ENCODE results near the gene SAPCD2.

The SAPCD2 gene

DNA sequence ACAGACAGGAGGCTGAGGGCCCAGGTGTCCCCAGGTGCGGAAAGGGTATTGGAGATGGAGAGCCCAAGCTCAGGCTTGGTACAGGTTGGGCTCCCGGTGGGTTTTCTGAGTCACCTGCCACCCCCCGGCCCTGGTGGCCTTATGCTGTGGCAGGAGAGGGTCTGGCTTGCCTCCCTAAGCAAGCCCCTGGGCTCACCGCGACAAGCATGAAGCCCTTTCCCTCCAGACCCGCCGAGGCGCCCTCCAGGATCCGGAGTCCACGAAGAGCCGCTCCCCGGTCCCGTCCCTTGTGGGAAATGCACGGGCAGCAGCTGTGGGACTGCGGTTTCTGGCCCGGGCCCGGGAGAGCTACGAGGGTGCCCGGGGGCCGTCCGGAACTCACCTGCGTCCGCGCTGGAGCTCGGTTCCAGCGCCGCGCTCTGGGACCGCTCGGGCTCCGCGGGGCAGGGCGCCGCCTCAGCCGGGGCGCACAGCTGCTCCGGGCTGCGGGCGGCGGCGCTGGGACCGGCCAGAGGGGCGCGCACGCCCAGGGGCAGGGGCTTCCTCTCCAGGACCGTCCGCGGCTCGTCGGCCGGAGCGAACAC lies 757 bp downstream of the SAPCD2 start:
- TF ChIP-seq ZFX (IDR thresholded peaks at IDR 0.05): no peak
- TF ChIP-seq, protein P1, sequence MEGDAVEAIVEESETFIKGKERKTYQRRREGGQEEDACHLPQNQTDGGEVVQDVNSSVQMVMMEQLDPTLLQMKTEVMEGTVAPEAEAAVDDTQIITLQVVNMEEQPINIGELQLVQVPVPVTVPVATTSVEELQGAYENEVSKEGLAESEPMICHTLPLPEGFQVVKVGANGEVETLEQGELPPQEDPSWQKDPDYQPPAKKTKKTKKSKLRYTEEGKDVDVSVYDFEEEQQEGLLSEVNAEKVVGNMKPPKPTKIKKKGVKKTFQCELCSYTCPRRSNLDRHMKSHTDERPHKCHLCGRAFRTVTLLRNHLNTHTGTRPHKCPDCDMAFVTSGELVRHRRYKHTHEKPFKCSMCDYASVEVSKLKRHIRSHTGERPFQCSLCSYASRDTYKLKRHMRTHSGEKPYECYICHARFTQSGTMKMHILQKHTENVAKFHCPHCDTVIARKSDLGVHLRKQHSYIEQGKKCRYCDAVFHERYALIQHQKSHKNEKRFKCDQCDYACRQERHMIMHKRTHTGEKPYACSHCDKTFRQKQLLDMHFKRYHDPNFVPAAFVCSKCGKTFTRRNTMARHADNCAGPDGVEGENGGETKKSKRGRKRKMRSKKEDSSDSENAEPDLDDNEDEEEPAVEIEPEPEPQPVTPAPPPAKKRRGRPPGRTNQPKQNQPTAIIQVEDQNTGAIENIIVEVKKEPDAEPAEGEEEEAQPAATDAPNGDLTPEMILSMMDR (conservative IDR thresholded peaks at IDR 0.05): no peak
- peak overlapping the region; percentile 82 for H3K27ac ChIP-seq

DNA sequence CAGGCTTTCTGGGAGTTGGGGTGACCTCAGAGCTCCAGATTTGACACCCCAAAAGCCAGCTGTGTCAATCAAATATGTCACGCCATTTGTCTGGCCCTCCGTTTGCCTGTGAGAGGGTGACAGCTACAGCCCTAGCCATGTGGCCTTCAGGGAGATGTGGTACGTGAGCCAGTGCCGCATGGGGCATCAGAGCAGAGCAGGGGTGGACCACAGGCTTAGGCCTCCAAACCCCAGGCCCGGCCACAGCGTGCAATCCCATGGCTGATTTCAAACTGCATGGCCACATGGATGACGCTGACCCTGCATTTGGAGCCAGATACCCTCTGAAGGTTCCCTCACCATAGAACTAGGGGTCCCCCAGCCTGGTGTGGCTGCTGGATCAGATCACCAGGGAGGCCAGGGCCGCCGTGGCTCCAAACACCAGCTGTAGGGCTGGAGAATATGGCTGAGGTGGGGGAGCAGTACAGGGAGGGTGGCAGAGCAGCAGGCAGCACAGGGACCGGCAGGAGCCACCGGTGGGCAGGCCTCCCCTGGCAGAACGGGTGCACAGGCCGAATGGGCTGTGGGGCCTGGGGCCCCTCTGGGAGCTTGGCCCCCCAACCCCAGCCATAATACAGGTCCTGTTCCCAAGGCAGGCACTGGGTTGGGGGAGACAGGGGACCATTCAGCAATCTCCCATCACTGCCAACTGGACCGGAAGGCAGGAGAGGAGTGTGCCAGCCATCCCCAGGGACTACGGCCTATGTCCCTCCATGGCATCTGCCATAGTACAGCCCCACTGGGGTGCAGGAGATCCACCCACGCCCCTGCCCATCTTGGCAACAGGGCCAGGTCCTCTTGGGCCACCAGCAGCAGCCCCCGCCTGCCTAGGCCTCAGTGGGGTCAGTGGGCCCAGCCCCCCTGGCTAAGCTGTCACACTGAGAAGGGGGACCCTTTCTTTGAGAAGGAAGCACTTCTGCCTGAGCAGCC lies 1.5 kb downstream of the SAPCD2 start:
- TF ChIP-seq, protein P1 (conservative IDR thresholded peaks at IDR 0.05): no peak
- no peak for TF ChIP-seq ZFX (IDR thresholded peaks at IDR 0.05)
- H3K27ac ChIP-seq: peak overlapping the region; percentile 82

DNA sequence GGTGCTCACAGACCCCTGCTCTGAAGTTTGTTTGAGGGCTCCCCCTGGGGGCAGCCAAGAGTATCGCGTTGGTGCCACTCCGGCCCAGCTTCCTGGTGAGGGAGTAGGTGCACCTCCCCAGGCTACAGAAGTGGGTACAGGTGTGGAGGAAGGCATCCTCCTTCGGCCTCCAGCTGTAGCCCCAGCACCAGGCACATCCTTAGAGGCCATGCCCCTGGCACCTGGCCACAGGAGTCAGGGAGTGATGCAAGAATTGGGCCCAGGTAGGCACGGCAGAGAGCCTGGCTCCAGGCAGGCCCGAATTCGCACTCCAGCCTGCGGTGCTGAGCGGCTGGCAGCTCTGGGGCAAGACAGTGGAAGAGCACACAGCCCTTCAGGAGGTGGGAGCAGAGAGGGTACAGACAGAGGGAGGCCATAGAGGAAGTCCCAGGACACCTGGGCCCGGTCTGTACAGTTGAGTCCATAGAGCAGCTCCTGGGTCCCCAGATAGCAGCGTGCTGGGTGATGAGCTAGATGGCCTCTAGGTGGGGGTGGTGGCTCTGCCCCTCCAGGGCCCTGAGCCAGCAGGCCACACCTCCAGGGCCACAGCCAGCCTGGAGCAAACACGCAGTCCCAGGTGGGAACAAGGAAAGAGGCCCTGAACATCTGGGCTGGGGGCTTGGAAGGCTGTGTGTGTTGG lies 2.4 kb downstream of the SAPCD2 start:
- TF ChIP-seq ZFX (IDR thresholded peaks at IDR 0.05): no peak
- TF ChIP-seq, protein P1 (conservative IDR thresholded peaks at IDR 0.05): peak; percentile 93
- H3K27ac ChIP-seq: peak overlapping the region; percentile 82

DNA sequence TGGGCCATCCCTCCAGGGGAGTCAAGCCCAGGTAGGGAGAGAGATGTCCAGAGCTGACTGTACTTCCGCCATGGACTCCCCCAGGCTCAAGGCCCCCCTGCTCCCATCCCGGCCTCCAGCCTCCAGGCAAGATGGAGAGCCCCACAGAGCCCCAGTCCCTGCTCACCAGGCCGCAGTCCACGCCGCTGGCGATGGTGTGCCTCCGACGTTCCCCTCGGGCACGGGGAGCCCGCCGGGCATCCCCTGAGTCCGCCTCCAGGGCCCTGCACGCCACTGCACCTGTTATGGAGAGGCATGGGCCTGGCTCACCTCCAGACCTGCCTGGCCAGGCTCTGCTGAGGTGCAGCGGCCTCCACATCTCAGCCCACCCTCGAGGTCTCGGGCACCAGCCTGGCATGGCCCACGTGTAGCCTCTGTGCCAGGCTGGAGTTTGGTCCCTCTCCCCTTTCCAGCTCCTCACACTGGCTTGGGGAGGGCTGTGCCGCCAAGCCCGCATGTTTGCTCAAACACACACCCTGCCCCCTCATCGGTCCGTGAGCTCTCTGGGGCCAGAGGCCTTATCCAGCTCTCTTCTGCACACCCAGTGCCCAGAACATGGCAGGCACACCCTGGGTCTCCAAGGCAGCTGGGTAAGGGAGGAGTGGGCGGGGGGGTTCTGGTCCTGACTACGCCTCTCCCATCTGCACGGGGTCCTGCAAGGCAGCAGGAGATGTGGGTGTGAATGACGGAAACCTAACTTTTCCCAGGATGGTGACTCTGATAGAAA lies 4.1 kb downstream of the SAPCD2 start:
- no peak overlapping the region for H3K27ac ChIP-seq
- TF ChIP-seq ZFX (IDR thresholded peaks at IDR 0.05): no peak
- TF ChIP-seq, protein P1 (conservative IDR thresholded peaks at IDR 0.05): no peak

DNA sequence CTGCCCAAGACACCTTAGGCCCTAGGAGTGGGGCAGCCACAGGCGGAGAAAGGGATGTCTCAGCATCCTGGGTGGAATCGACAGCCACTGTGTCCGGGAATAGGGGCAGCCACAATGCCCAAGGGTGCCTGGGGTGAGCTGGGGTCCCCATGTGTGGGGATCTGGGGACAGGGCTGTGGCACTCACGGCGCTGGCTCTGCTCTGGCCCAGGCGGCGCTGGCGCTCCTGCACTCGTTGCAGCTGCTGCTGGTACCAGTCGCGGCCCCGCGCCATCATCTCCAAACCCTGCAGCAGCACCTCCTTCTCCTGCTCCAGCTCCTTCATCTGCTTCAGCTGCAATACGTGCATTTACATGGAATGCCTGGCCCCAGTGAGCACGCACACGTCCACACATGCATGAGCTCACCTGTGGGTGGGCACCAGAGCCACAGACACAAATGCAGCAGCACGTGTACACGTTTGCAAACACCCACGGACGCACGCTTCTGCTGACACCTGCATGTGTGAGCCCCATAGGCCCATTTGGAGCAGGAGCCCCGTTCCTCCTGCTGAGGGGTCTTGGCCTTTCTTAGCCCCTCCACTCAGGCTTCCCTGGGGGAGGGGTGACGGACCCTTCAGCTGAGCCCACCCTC lies 4.9 kb downstream of the SAPCD2 start:
- TF ChIP-seq ZFX (IDR thresholded peaks at IDR 0.05): no peak
- TF ChIP-seq, protein P1 (conservative IDR thresholded peaks at IDR 0.05): no peak
- no peak overlapping the region for H3K27ac ChIP-seq

DNA sequence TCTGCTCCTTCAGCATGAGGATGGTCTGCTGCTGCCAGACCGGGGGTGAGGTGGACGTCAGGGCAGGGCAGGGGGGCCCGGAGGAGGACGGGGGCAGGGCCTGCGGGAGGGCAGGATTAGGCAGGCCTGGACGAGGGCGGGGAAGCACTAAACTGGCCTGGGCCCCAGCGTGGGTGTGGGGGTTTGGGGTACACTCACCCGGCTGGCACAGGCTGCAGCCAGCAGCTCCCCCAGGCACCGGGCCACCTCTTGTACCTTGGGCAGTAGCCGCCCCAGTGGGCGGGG lies 5.5 kb downstream of the SAPCD2 start:
- TF ChIP-seq, protein P1 (conservative IDR thresholded peaks at IDR 0.05): no peak
- TF ChIP-seq ZFX (IDR thresholded peaks at IDR 0.05): no peak
- H3K27ac ChIP-seq: no peak overlapping the region
